G401 (cell line): ENCODE data around the gene UQCRC1. TPM values are rescaled to one million over a fixed set of nuclear protein-coding genes. Genes with fewer than 3 reads are reported as not detected.

Source experiments
- DNase-seq: peaks from one replicate; pipeline ENCODE4 v3.0.0-alpha.2; 2015; ENCODE audit warnings: low spot score
- in situ Hi-C: cut with HindIII; loops from 2 replicates; pipeline ENCODE4 v1.10.0; 2016; ENCODE audit warnings: low sequenced_read_pairs, mixed read lengths
- total RNA-seq: library from RNA; depleted of rRNA; stranded (reverse); fragments of >200 nt; shearing (Covaris generic); gene quantifications from 2 replicates; pipeline ENCODE4 v1.2.3, GENCODE V29; 2014

UQCRC1 gene
- total RNA-seq, 1 experiment from 2014 or later, result 540 TPM

GRCh38 chr3:48584836-48585235 is 24.6 kb downstream of the UQCRC1 start:
- in situ Hi-C loops, result no loop called here
- DNase-seq, result no peak

DNA sequence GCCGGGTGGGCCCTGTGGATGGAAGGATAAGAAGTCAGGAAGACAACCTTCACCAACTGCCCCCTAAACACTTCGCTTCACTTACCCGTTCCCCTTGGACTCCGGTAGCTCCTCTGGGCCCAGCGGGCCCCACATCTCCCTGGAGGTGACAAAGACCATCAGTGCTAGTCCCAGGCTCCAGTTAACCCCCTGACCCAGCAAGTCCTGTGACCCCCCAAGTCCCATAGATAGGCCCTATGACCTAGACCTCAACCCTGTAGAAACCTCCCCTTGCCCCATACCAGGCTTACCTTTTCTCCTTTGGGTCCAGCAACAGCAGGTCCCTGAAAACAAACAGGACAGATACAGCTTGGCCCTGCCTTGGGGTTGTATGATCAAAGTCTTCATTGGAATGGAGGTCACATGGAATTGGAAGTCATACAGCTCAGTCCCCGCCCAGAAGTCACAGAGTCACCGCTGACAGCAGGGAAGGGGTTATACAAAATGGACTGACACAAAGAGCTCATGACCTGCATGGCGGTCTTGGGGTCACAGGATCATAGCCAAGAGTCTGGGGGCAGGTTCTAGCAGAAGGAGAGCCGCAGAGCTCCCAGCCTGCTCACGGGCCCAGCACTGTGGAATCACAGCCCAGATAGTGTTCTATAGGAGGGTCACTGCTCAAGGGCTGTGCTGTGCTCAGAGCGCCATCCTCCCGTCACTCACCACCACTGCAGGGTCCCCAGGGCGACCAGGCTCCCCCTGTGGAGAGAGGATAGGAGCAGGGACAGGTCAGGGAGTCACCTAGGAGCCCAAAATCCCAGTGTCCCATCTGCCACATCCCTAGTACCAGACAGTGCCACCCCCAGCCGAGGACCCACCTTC is 27.6 kb downstream of the UQCRC1 start:
- DNase-seq, result no peak
- in situ Hi-C loops, result no loop called here

GRCh38 chr3:48576647-48577046 is 32.8 kb downstream of the UQCRC1 start:
- in situ Hi-C loops, result no loop called here

DNA sequence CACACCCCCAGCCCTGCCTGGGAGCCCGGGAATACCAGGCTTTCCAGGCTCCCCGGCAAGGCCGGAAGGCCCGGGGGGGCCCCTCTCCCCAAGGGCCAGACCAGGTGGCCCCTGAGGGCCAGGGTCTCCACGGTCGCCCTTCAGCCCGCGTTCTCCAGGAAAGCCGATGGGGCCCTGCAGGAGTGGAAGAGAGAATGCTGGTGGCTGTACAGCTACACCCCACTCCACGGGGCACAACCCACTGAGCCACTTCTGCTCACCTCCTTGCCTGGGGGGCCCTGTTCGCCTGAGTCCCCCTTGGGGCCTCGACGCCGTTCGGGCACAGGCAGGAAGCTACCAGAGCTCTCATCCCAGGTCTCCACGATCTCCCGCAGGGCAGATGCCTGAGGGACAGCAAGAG is 34.1 kb downstream of the UQCRC1 start:
- DNase-seq, result no peak
- in situ Hi-C loops, result no loop called here

More at GRCh38 chr3:48576647-48577046, 32.8 kb downstream of the UQCRC1 start:
- DNase-seq, result no peak

- in situ Hi-C loops, result no loop called here
- no peak for DNase-seq
Observed at GRCh38 chr3:48573973-48574585, 35.4 kb downstream of the UQCRC1 start.

DNA sequence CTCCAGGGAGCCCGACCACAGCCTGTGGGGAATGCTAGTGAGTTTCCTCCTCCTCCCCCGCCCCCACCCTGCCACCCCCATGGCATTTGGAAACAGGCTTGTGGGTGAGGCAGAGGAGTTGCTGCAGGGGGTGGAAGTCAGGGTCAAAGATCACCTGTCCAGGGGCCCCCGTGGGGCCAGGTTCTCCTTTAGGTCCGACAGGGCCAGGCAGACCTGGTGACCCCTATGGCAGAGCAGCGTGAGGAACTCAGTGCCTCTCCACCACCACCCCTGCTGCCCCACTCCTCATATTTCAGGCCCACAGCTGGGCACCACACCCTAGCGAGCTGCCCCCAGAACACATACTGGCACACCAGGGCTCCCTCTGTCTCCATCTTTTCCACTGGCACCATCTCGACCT is 36.9 kb downstream of the UQCRC1 start:
- no peak for DNase-seq
- in situ Hi-C loops, result no loop called here

DNA sequence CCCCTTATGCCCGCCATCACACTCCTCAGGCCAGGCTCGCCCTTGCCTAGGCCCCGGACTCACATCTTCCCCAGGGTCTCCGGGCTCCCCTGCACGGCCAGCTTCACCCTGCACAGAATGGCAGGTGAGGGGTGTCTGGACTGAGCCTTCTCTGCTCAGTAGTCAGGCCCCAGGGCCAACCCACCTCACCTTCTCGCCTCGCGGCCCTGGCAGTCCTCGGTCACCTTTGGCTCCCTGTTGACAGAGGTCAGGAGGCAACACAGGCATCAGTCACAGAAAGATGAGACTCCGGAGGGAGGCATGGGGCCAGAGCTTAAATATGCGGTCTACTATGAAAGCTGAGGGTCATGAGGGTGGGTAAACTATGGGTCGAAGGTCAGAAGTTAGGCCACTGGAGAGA is 37.5 kb downstream of the UQCRC1 start:
- DNase-seq, result no peak
- in situ Hi-C loops, result no loop called here

DNA sequence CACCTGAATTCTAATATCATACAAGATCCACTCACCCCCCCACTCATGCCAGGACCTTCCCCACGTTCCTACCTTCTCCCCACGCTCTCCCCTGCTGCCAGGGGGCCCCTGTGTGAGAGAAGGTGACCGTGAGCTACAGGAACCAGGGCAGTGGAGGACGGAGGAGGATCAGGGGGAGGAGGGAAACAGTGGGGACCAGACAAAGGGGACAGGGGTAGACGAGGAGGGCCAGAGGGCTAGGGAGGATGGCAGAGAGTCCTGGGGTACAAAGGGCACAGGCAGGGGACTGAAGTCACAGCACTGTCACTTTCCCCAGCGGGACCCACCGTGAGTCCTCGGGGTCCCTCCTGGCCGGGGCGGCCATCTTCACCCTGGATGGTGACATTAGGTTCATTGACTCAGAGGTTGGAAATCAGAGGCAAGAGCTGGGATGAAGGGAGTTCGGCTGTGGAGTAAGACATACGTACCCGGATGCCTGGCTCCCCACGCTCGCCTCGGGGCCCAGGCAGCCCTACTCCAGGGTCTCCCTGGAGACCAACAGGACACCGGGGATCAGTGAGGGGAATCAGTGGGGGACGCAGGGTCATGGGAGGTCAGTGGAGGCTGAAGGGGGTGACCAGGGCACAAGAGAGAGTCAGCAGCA is 39.5 kb downstream of the UQCRC1 start:
- DNase-seq, result no peak
- in situ Hi-C loops, result no loop called here

DNA sequence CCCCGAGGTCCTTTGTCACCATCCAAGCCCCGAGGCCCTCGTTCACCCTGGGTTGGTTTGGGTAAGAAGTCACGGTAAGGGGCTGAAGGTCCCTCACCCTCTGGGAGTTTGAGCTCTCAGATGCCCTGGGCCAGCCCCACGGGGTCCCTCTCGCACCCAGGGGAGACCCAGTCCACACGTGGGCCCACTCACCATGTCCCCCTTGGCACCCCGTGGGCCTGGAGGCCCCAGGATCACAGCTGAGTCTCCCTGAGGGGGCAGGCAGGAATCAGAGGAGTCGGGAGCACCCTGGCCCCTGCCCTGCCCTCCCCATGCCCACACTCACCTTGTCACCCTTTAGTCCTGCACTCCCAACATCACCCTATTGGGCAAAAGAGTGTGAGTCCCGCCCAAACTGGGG is 40.0 kb downstream of the UQCRC1 start:
- no peak for DNase-seq
- in situ Hi-C loops, result no loop called here

- in situ Hi-C loops, result no loop called here
- DNase-seq, result no peak
Observed at GRCh38 chr3:48568476-48568875, 41.0 kb downstream of the UQCRC1 start.

DNA sequence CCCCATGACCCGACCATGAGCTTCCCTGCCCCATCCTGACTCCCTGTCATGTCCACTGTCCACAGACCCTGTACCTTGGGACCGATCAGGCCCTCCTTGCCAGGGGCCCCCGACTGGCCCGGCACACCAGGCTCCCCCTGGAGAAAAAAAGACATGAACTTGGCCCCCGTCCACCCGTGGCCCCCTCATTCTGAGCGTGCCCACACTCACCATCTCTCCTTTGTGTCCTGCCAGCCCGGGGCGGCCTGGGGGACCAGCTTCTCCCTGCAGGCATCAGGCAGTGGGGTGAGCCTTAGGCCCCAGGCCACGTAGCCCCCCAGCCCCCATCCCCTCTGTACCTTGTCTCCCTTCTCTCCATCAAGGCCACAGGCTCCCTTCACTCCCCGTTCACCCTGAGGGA is 41.9 kb downstream of the UQCRC1 start:
- DNase-seq, result no peak
- in situ Hi-C loops, result no loop called here

- in situ Hi-C loops, result no loop called here
- DNase-seq, result no peak
Observed at GRCh38 chr3:48567090-48567489, 42.4 kb downstream of the UQCRC1 start.

DNA sequence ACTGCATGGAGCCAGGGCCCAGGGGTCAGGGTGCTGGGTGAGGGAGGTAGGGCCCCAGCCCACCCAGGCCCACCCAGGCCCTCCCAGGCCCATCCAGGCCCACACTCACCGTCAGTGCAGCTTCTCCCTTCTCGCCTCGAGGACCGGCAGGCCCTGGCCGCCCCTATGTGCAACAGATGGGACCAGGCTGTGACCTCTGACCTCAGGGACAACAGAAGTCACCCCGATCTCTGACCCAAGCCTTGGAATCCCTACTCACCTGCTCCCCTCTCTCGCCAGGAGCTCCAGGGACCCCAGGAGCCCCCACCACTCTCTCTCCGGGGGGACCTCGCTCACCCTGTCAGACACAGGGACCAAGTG is 43.1 kb downstream of the UQCRC1 start:
- DNase-seq, result no peak
- in situ Hi-C loops, result no loop called here

- no peak for DNase-seq
- in situ Hi-C loops, result no loop called here
Observed at GRCh38 chr3:48565591-48566400, 43.6 kb downstream of the UQCRC1 start.

DNA sequence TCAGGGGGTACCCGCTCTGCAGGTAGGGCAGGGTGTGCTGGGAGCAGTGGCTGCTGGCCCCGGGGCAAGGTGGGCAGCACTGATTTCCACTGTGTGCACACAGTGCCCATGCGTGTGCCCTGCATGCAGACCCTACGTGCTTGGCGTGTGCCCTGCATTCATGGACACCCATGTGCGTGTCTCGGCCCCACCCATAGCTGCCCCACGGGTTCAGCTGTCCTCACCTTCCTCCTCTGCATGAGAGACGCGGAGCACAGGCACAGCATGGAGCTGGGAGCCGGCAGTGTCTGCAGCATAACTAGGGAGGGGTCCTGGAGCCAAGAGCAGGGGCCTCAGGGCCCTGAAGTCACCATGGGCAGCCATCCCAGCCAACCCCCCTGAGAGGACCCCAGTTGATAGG is 44.3 kb downstream of the UQCRC1 start:
- DNase-seq, result no peak
- in situ Hi-C loops, result no loop called here

DNA sequence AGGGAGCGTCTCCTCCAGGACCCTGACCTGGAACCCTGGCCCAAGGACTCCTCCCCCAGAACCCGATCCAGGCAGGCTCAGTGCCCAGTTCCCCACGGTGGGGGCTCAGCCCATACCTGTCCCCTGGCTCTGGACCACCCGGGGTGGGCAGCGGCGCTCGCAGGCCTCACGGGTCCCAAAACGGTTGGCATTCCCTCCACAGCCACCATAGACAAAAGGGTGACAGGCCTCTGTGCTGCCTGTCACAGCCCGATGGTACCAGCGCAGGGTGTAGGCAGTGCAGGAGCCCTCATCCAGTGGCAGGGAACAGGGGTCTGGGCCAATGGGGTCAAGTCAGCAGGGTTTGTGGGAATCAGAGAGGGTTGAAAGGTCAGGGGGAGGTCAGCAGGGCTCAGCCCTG is 44.8 kb downstream of the UQCRC1 start:
- in situ Hi-C loops, result no loop called here
- DNase-seq, result no peak

DNA sequence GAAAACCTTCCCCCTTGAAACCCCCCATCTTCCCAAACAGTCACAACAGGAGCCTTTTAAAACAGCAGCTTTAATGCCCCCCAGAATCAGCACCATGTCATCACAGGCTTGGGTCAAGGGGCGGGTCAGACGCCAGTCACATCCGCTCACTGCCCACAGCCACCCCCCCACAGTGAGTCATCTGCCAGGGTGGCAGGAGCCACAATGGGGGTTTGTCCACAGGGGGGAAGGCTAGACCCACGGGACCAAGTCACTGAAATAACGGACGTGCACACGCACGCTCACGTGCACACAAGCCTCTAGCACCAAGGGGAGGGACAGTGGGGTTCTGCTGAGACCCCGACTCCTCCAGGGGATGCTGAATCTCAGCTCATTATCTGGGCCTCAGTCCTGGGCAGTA is 45.4 kb downstream of the UQCRC1 start:
- DNase-seq, result no peak
- in situ Hi-C loops, result no loop called here

GRCh38 chr3:48563382-48563918 is 46.0 kb downstream of the UQCRC1 start, which contains the start of gene UCN2:
Gene UCN2, minus strand, starts transcription at chr3:48563781. Its CDS starts 657 bp downstream, at chr3:48563124.
- no peak for DNase-seq
- in situ Hi-C loops, result no loop called here

- in situ Hi-C loops, result no loop called here
Observed at GRCh38 chr3:48562367-48563095, 46.9 kb downstream of the UQCRC1 start.

More at GRCh38 chr3:48562367-48563095, 46.9 kb downstream of the UQCRC1 start:
- DNase-seq, result no peak
